ENCODE measurements around the gene DNM2. TPM values are rescaled to one million over a fixed set of nuclear protein-coding genes. Genes with fewer than 3 reads are reported as not detected.

Gene DNM2
- total RNA-seq, 4 donors from 2014 or later: 353 to 827 (median 464) TPM

DNA sequence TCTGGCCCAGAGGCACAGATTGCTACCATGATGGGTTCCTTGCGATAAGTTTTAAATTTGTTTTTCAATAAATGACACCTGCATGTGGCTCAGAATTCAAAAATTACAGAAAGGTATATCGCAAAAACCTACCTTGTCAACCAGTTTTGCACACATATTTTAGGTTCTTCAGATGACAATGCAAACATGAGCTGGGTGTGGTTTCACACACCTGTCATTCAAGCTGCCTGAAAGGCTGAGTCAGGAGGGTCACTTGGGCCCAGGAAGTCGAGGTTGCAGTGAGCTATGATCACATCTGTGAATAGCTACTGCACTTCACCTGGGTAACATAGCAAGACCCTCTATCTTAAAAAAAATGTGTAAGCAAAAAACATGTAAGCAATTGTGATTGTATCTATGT lies 56.1 kb downstream of the DNM2 start:
- no peak overlapping the region for H3K27ac ChIP-seq
- DNase-seq: no peak
- TF ChIP-seq, protein P1, sequence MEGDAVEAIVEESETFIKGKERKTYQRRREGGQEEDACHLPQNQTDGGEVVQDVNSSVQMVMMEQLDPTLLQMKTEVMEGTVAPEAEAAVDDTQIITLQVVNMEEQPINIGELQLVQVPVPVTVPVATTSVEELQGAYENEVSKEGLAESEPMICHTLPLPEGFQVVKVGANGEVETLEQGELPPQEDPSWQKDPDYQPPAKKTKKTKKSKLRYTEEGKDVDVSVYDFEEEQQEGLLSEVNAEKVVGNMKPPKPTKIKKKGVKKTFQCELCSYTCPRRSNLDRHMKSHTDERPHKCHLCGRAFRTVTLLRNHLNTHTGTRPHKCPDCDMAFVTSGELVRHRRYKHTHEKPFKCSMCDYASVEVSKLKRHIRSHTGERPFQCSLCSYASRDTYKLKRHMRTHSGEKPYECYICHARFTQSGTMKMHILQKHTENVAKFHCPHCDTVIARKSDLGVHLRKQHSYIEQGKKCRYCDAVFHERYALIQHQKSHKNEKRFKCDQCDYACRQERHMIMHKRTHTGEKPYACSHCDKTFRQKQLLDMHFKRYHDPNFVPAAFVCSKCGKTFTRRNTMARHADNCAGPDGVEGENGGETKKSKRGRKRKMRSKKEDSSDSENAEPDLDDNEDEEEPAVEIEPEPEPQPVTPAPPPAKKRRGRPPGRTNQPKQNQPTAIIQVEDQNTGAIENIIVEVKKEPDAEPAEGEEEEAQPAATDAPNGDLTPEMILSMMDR (IDR thresholded peaks at IDR 0.05): no peak
- no peak for TF ChIP-seq POLR2A (IDR thresholded peaks at IDR 0.05)
- H3K9me3 ChIP-seq: no peaks in the 10 kb centered on the region
- peaks cover 0 to 74% (median 0%) of the 10 kb centered on the region in 3 donors for H3K36me3 ChIP-seq
- no peak overlapping the region for H3K4me3 ChIP-seq
- peaks cover 0 to 15% (median 13%) of the 10 kb centered on the region in 4 donors for H3K4me1 ChIP-seq
- H3K27me3 ChIP-seq: no peaks in the 10 kb centered on the region

DNA sequence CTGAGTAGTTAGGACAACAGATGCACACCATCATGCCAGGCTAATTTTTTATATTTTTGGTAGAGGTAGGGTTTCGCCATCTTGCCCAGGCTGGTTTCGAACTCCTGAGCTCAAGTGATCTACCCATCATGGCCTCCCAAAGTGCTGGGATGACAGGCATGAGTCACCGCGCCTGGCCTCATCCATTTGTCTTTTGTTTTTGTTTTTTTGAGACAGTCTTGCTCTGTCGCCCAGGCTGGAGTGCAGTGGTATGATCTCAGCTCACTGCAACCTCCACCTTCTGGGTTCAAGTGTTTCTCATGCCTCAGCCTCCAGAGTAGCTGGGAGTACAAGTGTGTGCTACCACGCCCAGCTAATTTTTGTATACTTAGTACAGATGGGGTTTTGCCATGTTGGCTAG lies 57.0 kb downstream of the DNM2 start:
- TF ChIP-seq, protein P1 (IDR thresholded peaks at IDR 0.05): no peak
- TF ChIP-seq POLR2A (IDR thresholded peaks at IDR 0.05): no peak

DNA sequence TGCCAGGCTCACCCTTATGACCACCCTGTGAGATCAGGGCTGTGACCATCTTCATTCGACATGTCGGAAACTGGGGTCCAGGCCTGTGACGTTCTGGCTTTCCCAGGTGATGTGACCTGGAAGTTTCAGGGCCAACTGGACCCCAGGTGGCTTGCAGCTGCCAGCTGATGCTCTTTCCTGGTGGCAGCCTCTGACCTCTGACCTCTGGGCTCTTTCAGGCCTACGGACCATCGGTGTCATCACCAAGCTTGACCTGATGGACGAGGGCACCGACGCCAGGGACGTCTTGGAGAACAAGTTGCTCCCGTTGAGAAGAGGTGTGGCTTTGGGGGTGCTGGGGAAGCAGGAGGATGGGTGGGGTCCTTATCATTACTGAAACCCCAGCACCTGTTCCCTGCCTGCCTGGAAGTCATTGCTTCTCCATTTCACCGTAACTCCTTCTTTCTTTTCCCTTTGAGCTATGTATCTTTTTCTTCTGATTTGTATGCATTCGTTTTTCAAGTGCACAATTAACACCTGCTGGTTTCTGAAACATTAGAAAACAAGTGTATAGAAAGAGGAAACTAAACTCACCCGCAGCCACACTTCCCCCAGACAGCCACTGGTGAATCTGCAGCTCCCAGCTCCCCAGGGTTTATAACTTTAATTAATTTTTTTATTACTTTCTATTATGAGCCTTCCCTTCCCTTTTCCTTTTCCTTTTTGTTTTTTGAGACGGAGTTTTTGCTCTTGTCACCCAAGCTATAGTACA lies 59.2 kb downstream of the DNM2 start:
- H3K27ac ChIP-seq: peak overlapping the region; percentile 6 to 76 (median 38)
- peaks cover 0 to 93% (median 0%) of the 10 kb centered on the region in 3 donors for H3K36me3 ChIP-seq
- H3K4me3 ChIP-seq: no peak overlapping the region

More for the DNA sequence above, 57.0 kb downstream of the DNM2 start:
- Histone ChIP-seq H3K27me3 (no peaks in the 10 kb centered on the region), H3K4me1 (peaks cover 0 to 14% (median 9%) of the 10 kb centered on the region in 4 donors), H3K9me3 (no peaks in the 10 kb centered on the region), H3K4me3 (no peak overlapping the region), H3K27ac (no peak overlapping the region), H3K36me3 (peaks cover 0 to 80% (median 0%) of the 10 kb centered on the region in 3 donors)
- DNase-seq: no peak

DNA sequence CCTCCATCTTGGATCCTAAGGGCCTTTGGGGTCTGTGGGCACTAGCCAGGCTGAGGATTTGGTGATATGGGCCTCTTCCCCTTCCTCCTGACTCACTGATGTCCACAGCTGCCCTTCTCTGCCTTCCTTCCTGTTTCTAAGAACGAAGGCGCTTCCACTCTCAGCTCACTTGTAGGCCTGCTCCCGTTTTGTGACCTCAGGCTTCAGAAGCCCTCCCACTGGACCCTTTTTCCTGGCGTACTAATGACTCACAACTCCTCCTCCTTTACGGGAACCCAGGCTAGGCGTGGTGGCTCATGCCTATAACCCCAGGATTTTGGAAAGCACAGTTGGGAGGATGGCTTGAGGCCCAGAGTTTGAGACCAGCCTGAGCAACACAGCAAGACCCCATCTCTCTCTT lies 62.5 kb downstream of the DNM2 start:
- TF ChIP-seq POLR2A (IDR thresholded peaks at IDR 0.05): no peak
- TF ChIP-seq, protein P1 (IDR thresholded peaks at IDR 0.05): no peak
- DNase-seq: peak in 2 of 3 donors; percentile 21 to 55
- peak overlapping the region in 3 of 4 donors; percentile 50 to 71 (median 53) for H3K27ac ChIP-seq

More for the DNA sequence above, 59.2 kb downstream of the DNM2 start:
- Histone ChIP-seq H3K9me3 (no peaks in the 10 kb centered on the region), H3K27me3 (no peaks in the 10 kb centered on the region), H3K4me1 (peaks cover 0 to 14% (median 6%) of the 10 kb centered on the region in 4 donors)
- TF ChIP-seq, protein P1 (IDR thresholded peaks at IDR 0.05): no peak
- no peak for TF ChIP-seq POLR2A (IDR thresholded peaks at IDR 0.05)
- DNase-seq: peak in 2 of 3 donors; percentile 53 to 59

DNA sequence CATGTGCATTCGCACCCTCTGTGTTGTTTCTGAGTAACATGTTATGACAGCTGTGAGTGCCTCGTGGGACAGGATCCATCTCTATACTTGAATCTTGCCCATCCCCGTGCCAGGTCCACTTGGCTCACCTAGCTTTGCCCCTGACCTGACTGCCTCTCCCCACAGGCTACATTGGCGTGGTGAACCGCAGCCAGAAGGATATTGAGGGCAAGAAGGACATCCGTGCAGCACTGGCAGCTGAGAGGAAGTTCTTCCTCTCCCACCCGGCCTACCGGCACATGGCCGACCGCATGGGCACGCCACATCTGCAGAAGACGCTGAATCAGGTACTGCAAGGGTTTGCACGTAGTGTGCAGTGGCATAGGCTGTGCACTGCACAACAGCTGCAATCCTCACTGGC lies 64.9 kb downstream of the DNM2 start:
- peaks cover 0 to 100% (median 0%) of the 10 kb centered on the region in 3 donors for H3K36me3 ChIP-seq

More for the DNA sequence above, 62.5 kb downstream of the DNM2 start:
- Histone ChIP-seq H3K9me3 (no peaks in the 10 kb centered on the region), H3K4me3 (no peak overlapping the region), H3K4me1 (peaks cover 0 to 14% (median 6%) of the 10 kb centered on the region in 4 donors), H3K27me3 (no peaks in the 10 kb centered on the region), H3K36me3 (peaks cover 0 to 100% (median 0%) of the 10 kb centered on the region in 3 donors)

More for the DNA sequence above, 64.9 kb downstream of the DNM2 start:
- Histone ChIP-seq H3K4me3 (no peak overlapping the region), H3K9me3 (no peaks in the 10 kb centered on the region), H3K4me1 (no peaks in the 10 kb centered on the region), H3K27me3 (no peaks in the 10 kb centered on the region), H3K27ac (no peak overlapping the region)
- DNase-seq: no peak
- TF ChIP-seq, protein P1 (IDR thresholded peaks at IDR 0.05): no peak
- no peak for TF ChIP-seq POLR2A (IDR thresholded peaks at IDR 0.05)

Measured in Peyer's patch (tissue), 4 donors.